ENCODE results near the gene LY86. TPM values are rescaled to one million over a fixed set of nuclear protein-coding genes. Genes with fewer than 3 reads are reported as not detected.

Gene LY86
- total and polyA plus RNA-seq, 2 donors (not counting 3 experiments of a cell fraction or from before 2014, with no cell fraction given) = not detected

DNA sequence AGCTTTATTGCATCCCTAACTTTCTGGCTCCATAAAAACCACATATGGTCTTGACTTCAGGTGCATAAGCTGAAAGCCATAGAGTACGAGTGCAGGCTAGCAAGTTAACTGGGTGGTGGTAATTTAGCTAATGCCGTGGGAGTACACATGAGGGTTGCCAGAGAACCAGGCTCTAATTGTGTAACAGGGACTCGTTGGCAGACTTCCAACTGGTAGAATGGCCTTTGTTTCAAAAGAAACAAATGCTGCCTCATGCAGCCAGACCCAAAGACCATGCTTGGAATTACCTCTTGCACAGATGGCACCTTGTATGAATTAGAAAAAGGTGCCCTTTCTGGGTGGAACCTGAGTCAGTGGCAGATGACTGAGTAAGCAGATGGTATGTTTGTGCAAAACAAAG is 73.2 kb downstream of the LY86 start:
- ChIA-PET CTCF (interaction anchor here (1.4 kb wide), 1 partner anchor 35 kb away, joined by 4 read pairs; no protein-coding TSS in a partner anchor), POLR2A (no interaction called here)
- Histone ChIP-seq H3K4me1 (ENCODE audit: control insufficient read depth, extremely low read depth, insufficient read depth, low read length) (no peaks in the 10 kb centered on the region), H3K27ac (ENCODE audit: insufficient read depth, low read depth, low read length) (no peak overlapping the region), H3K4me2 (ENCODE audit: insufficient read depth, low read length) (no peak overlapping the region), H3K4me3 (replicated peaks in 1 of 3; ENCODE audit: insufficient read depth in 1 of 3, low read depth in 1 of 3, low read length in 3 of 3) (no peak overlapping the region), H3K9me1 (replicated peaks; ENCODE audit: control insufficient read depth, extremely low read depth, insufficient read depth, low read length) (no peaks in the 10 kb centered on the region), H3K79me2 (ENCODE audit: control insufficient read depth, insufficient read depth, low read length) (no peaks in the 10 kb centered on the region), H4K20me1 (replicated peaks; ENCODE audit: control insufficient read depth, extremely low read depth, insufficient read depth, low read length) (no peaks in the 10 kb centered on the region), H3K9ac (replicated peaks; ENCODE audit: extremely low read depth, insufficient read depth, low read length) (no peak overlapping the region), H3K9me3 (replicated peaks; ENCODE audit: control insufficient read depth, insufficient read depth, low read length) (no peaks in the 10 kb centered on the region), H3K27me3 (ENCODE audit: control insufficient read depth in 2 of 2, insufficient read depth in 2 of 2, low read length in 2 of 2) (no peaks in the 10 kb centered on the region), H3K36me3 (ENCODE audit: control insufficient read depth in 2 of 2, extremely low read depth in 1 of 2, insufficient read depth in 2 of 2, low read length in 2 of 2) (no peaks in the 10 kb centered on the region), H2AFZ (ENCODE audit: low read depth, low read length) (no peak overlapping the region)
- DNase-seq (ENCODE audit: low read depth, low spot score) = peak; percentile 55
- BruUV-seq (replicated peaks) = no TSS peak
- no peak for TF ChIP-seq JUN (IDR thresholded peaks at IDR 0.05; ENCODE audit: borderline replicate concordance, insufficient read depth, insufficient read length, low read depth)
- TF ChIP-seq GATA2 (IDR thresholded peaks at IDR 0.05; ENCODE audit: insufficient read depth, insufficient read length, low read depth, low read length) = no peak
- no peak for TF ChIP-seq POLR2AphosphoS5 (IDR thresholded peaks at IDR 0.05; ENCODE audit: insufficient read depth, low read depth, low read length)
- no peak for TF ChIP-seq POLR2A (IDR thresholded peaks at IDR 0.05; ENCODE audit: low read depth, low read length)
- TF ChIP-seq, protein P1, sequence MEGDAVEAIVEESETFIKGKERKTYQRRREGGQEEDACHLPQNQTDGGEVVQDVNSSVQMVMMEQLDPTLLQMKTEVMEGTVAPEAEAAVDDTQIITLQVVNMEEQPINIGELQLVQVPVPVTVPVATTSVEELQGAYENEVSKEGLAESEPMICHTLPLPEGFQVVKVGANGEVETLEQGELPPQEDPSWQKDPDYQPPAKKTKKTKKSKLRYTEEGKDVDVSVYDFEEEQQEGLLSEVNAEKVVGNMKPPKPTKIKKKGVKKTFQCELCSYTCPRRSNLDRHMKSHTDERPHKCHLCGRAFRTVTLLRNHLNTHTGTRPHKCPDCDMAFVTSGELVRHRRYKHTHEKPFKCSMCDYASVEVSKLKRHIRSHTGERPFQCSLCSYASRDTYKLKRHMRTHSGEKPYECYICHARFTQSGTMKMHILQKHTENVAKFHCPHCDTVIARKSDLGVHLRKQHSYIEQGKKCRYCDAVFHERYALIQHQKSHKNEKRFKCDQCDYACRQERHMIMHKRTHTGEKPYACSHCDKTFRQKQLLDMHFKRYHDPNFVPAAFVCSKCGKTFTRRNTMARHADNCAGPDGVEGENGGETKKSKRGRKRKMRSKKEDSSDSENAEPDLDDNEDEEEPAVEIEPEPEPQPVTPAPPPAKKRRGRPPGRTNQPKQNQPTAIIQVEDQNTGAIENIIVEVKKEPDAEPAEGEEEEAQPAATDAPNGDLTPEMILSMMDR (IDR thresholded peaks at IDR 0.05; ENCODE audit: extremely low read depth in 1 of 2, insufficient read depth in 1 of 2, low read depth in 1 of 2, low read length in 2 of 2) = no peak
- no peak for TF ChIP-seq FOS (IDR thresholded peaks at IDR 0.05; ENCODE audit: borderline replicate concordance, insufficient read depth, low read length)
- TF ChIP-seq, protein P2, sequence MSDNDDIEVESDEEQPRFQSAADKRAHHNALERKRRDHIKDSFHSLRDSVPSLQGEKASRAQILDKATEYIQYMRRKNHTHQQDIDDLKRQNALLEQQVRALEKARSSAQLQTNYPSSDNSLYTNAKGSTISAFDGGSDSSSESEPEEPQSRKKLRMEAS (IDR thresholded peaks at IDR 0.05; ENCODE audit: insufficient read depth, insufficient read length) = no peak
- no peak for TF ChIP-seq MYC (IDR thresholded peaks at IDR 0.05; ENCODE audit: low read depth, low read length)
- TF ChIP-seq EZH2 (IDR thresholded peaks at IDR 0.05; ENCODE audit: borderline replicate concordance, low read depth, low read length, severe bottlenecking) = no peak
- dilution Hi-C loops (cut with MboI; ENCODE audit: extremely low pct_ligation_motif_present, low sequenced_read_pairs) = no loop called here
- FAIRE-seq = peak; percentile 55
- intact Hi-C loops (cut with micrococcal nuclease) = no loop called here
